GM12891 (cell line): Measurements from ENCODE around the gene ARHGEF39.

Source experiments
- POLR2A ChIP-seq: IDR thresholded peaks from 2 replicates; pipeline ENCODE4 v1.6.1; 2011; ENCODE audit warnings: low read depth, low read length, control low read depth
- POLR2AphosphoS5 ChIP-seq: IDR thresholded peaks from 2 replicates; pipeline ENCODE4 v1.6.1; 2011; ENCODE audit warnings: low read depth, low read length, control low read depth

DNA sequence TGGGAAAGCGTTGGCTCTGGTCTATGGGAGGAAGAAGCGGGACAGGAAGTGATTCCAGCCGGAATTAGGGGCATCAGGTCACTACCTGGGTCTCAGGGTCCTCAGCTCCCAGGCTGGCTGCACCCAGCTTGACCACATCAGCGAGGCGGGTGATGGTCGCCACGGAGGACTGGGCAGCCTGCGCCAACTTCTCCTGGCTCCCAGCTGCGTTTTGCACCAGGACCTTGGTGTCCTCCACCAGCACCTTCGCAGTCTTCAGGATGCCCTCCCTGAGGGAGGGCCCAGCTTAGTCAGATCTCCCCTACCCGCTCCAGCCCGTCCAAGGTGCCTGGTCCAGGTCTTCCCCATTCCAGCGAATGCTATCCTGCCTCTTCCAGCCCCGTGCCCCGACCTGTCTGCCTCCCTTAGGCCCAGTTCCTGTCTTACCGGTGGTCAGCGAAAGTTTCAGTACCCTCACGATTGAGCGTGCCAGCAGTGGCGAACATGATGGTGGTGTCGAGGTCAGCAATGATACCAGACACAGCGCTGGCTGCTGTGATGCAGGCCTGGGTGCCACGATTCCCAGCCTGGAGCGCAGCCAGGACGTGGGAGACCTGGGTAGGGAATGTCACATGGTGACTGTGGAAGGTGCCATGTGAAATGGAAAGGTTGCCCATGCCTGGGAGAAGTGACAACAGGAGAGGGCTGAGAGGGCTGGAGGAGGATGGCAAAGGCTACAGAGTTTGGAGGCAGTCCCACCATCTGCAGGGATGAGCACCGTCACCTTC, 39.1 kb upstream of the ARHGEF39 start:
- TF ChIP-seq POLR2A: no peak
- no peak for TF ChIP-seq POLR2AphosphoS5
